SU-DHL-6 (cell line): ENCODE results near the gene PLCB1.

Source experiments
- H2AFZ ChIP-seq: fragments of 200-600 bp; sonication (generic); 2 replicates; pipeline ENCODE4 v1.6.1; 2014; ENCODE audit warnings: low read depth, mild to moderate bottlenecking, moderate library complexity, mixed read lengths, antibody characterized with exemption, low read length; ENCODE audit not compliant: severe bottlenecking
- H3F3A ChIP-seq: fragments of 200-600 bp; shearing (Covaris generic); 2 replicates; pipeline ENCODE4 v1.6.0; 2016; ENCODE audit warnings: antibody characterized with exemption, mild to moderate bottlenecking; ENCODE audit not compliant: insufficient read depth
- H3K27ac ChIP-seq: fragments of 200-600 bp; sonication (generic); 2 replicates; pipeline ENCODE4 v1.5.1; 2016; ENCODE audit warnings: low read depth, mild to moderate bottlenecking, low read length, moderate library complexity, mixed read lengths
- H3K27me3 ChIP-seq: fragments of 200-600 bp; sonication (generic), shearing (Covaris generic); 2 replicates; pipeline ENCODE4 v1.6.0; 2014; ENCODE audit warnings: mild to moderate bottlenecking, low read length
- H3K36me3 ChIP-seq: fragments of 200-600 bp; sonication (generic); 2 replicates; pipeline ENCODE4 v1.6.1; 2014; ENCODE audit warnings: mild to moderate bottlenecking, low read length, mixed read lengths
- H3K4me2 ChIP-seq: fragments of 300-600, 200-600 bp; shearing (Covaris generic), sonication (generic); 2 replicates; pipeline ENCODE4 v1.6.0; 2014; ENCODE audit warnings: low read length, low read depth, mild to moderate bottlenecking; ENCODE audit not compliant: poor library complexity, severe bottlenecking
- H3K4me3 ChIP-seq: fragments of 200-600 bp; sonication (generic); 2 replicates; pipeline ENCODE4 v1.5.1; 2014; ENCODE audit warnings: antibody characterized with exemption, low read length, mild to moderate bottlenecking, mixed read lengths; ENCODE audit not compliant: insufficient read depth, poor library complexity, severe bottlenecking
- H3K79me2 ChIP-seq: fragments of 200-600 bp; sonication (generic); 2 replicates; pipeline ENCODE4 v1.6.1; 2014; ENCODE audit warnings: mild to moderate bottlenecking, low read length, moderate library complexity; ENCODE audit not compliant: insufficient read depth
- H3K9ac ChIP-seq: fragments of 200-600 bp; sonication (generic); 2 replicates; pipeline ENCODE4 v1.7.0; 2014; ENCODE audit warnings: mild to moderate bottlenecking, low read length
- H3K9me2 ChIP-seq: fragments of 200-600 bp; sonication (generic); replicated peaks from 2 replicates; pipeline ENCODE4 v1.6.1; 2014; ENCODE audit warnings: low read length; ENCODE audit not compliant: insufficient read depth
- H3K9me3 ChIP-seq: fragments of 200-600 bp; sonication (generic); 2 replicates; pipeline ENCODE4 v1.6.1; 2014; ENCODE audit warnings: low read length, mixed read lengths; ENCODE audit not compliant: insufficient read depth
- H4K20me1 ChIP-seq: fragments of 200-600 bp; sonication (generic); 2 replicates; pipeline ENCODE4 v1.6.1; 2014; ENCODE audit warnings: low read depth, mild to moderate bottlenecking, antibody characterized with exemption, low read length, moderate library complexity, mixed read lengths
- CTCF ChIP-seq: fragments of 200-600 bp; sonication (generic); IDR thresholded peaks from one replicate; pipeline ENCODE4 v1.5.1; 2017; ENCODE audit warnings: antibody characterized with exemption, mild to moderate bottlenecking, low read length, moderate library complexity; ENCODE audit not compliant: insufficient read depth, poor library complexity, severe bottlenecking
- EZH2phosphoT487 ChIP-seq: fragments of 200-600 bp; sonication (generic), shearing (Covaris generic); conservative IDR thresholded peaks from 2 replicates; pipeline ENCODE4 v1.6.1; 2018; ENCODE audit warnings: mild to moderate bottlenecking, antibody characterized with exemption, low read length, moderate library complexity, mixed read lengths

PLCB1 gene

DNA sequence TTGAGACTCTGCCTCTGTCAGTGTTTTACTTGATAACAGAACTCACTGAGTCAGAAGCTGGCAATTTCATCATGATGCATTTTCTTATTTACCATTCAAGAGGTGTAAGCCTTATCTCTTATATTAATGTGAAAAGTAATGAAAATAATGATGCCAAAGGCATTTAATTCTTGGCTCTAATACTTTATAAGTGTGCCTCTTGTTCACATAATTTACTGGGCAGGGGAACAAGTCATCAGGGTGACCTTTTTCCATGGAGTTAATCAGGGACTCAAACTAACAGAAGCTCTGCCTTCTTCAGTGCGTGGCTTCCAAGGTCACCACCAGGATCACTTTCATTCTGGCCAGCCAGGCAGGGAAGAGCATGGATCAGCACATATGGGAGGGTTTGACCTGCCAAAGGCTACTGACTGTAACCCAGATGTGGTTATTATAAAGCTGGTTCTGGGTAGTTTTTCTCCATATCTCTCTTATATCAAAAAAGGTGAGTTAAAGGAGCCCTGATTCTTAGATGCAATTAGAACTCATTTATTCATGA is 5.2 kb upstream of the PLCB1 start:
- no peak overlapping the region for H3K4me3 ChIP-seq
- no peaks in the 10 kb centered on the region for H3K79me2 ChIP-seq
- H3K27ac ChIP-seq = no peak overlapping the region
- TF ChIP-seq EZH2phosphoT487 = no peak
- H3K27me3 ChIP-seq = no peaks in the 10 kb centered on the region
- H2AFZ ChIP-seq = no peak overlapping the region
- no peaks in the 10 kb centered on the region for H3K9me2 ChIP-seq
- no peaks in the 10 kb centered on the region for H3F3A ChIP-seq
- no peak overlapping the region for H3K9ac ChIP-seq
- H3K4me2 ChIP-seq = no peak overlapping the region
- H3K9me3 ChIP-seq = no peaks in the 10 kb centered on the region
- no peaks in the 10 kb centered on the region for H4K20me1 ChIP-seq
- no peaks in the 10 kb centered on the region for H3K36me3 ChIP-seq

GRCh38 chr20:8127553-8128255 is 4.4 kb upstream of the PLCB1 start:
- no peak overlapping the region for H2AFZ ChIP-seq
- H3F3A ChIP-seq = no peaks in the 10 kb centered on the region
- H3K27ac ChIP-seq = no peak overlapping the region
- H3K27me3 ChIP-seq = no peaks in the 10 kb centered on the region
- no peak overlapping the region for H3K9ac ChIP-seq
- H3K79me2 ChIP-seq = no peaks in the 10 kb centered on the region
- H3K4me2 ChIP-seq = no peak overlapping the region
- no peaks in the 10 kb centered on the region for H3K9me3 ChIP-seq
- H4K20me1 ChIP-seq = no peaks in the 10 kb centered on the region
- TF ChIP-seq CTCF (no peak), EZH2phosphoT487 (no peak)
- no peaks in the 10 kb centered on the region for H3K9me2 ChIP-seq
- H3K4me3 ChIP-seq = no peak overlapping the region
- H3K36me3 ChIP-seq = no peaks in the 10 kb centered on the region

- H2AFZ ChIP-seq = no peak overlapping the region
- no peaks in the 10 kb centered on the region for H3K79me2 ChIP-seq
- H3K9ac ChIP-seq = no peak overlapping the region
- no peaks in the 10 kb centered on the region for H3K27me3 ChIP-seq
- no peaks in the 10 kb centered on the region for H3F3A ChIP-seq
- H3K4me2 ChIP-seq = no peak overlapping the region
- TF ChIP-seq EZH2phosphoT487 (no peak), CTCF (no peak)
- no peaks in the 10 kb centered on the region for H3K9me2 ChIP-seq
- no peaks in the 10 kb centered on the region for H3K9me3 ChIP-seq
- H3K4me3 ChIP-seq = no peak overlapping the region
- no peak overlapping the region for H3K27ac ChIP-seq
- H3K36me3 ChIP-seq = no peaks in the 10 kb centered on the region
- H4K20me1 ChIP-seq = no peaks in the 10 kb centered on the region
Observed at GRCh38 chr20:8128291-8129060, 3.6 kb upstream of the PLCB1 start.
